GM23338 (cell line): Measurements from ENCODE around the gene LTA4H.

Source experiments
- CREB1 ChIP-seq: fragments of 250-450 bp; sonication (Bioruptor Pico); IDR thresholded peaks from 2 replicates; pipeline ENCODE4 v1.5.0; 2020; ENCODE audit warnings: low read depth, mild to moderate bottlenecking, moderate library complexity
- CTCF ChIP-seq, 2 experiments: fragments of 200-600 bp in 1 of 2; sonication (generic) in 1 of 2; conservative IDR thresholded peaks; 2 replicates each; pipeline versions ENCODE4 v1.5.1 to v1.6.1; 2016 to 2017; ENCODE audit warnings: antibody characterized with exemption in 2 of 2, low read depth in 2 of 2, mild to moderate bottlenecking in 2 of 2, moderate library complexity in 1 of 2
- ETS1 ChIP-seq: IDR thresholded peaks from 2 replicates; pipeline ENCODE4 v1.6.1; 2016; ENCODE audit warnings: antibody characterized with exemption
- EZH2 ChIP-seq: fragments of 200-600 bp; sonication (generic); IDR thresholded peaks from one replicate; pipeline ENCODE4 v1.8.0; 2017; ENCODE audit warnings: antibody characterized with exemption, mild to moderate bottlenecking, low read depth; ENCODE audit not compliant: unreplicated experiment
- EZH2phosphoT487 ChIP-seq: fragments of 200-600 bp; sonication (generic); IDR thresholded peaks from one replicate; pipeline ENCODE4 v1.8.1; 2018; ENCODE audit warnings: antibody characterized with exemption; ENCODE audit not compliant: unreplicated experiment
- JUNB ChIP-seq: IDR thresholded peaks from one replicate; pipeline ENCODE4 v1.6.1; 2016; ENCODE audit warnings: antibody characterized with exemption; ENCODE audit not compliant: unreplicated experiment
- NANOG ChIP-seq: IDR thresholded peaks from 2 replicates; pipeline ENCODE4 v1.6.1; 2016; ENCODE audit warnings: antibody characterized with exemption, borderline replicate concordance
- POLR2AphosphoS5 ChIP-seq: IDR thresholded peaks from 2 replicates; pipeline ENCODE4 v1.6.1; 2016; ENCODE audit warnings: antibody characterized with exemption, low read depth
- REST ChIP-seq: IDR thresholded peaks from one replicate; pipeline ENCODE4 v1.6.1; 2018; ENCODE audit warnings: antibody characterized with exemption; ENCODE audit not compliant: unreplicated experiment
- STAT1 ChIP-seq: IDR thresholded peaks from one replicate; pipeline ENCODE4 v1.6.1; 2016; ENCODE audit warnings: antibody characterized with exemption; ENCODE audit not compliant: unreplicated experiment
- ZNF114 ChIP-seq: fragments of 250-450 bp; sonication (Bioruptor Pico); IDR thresholded peaks from 2 replicates; pipeline ENCODE4 v1.5.0; 2020; ENCODE audit warnings: mild to moderate bottlenecking, moderate library complexity
- ZNF331 ChIP-seq: fragments of 250-450 bp; sonication (Bioruptor Pico); IDR thresholded peaks from 2 replicates; pipeline ENCODE4 v1.5.0; 2020; ENCODE audit warnings: low read depth, mild to moderate bottlenecking, moderate library complexity
- ZNF462 ChIP-seq: fragments of 250-450 bp; sonication (Bioruptor Pico); IDR thresholded peaks from 2 replicates; pipeline ENCODE4 v1.5.0; 2020; ENCODE audit warnings: mild to moderate bottlenecking, moderate library complexity

- TF ChIP-seq ZNF114 (CRISPR knock-in tag) (no peak), CTCF (conservative IDR thresholded peaks at IDR 0.05; ENCODE audit: low read depth in 2 of 2) (no peak), EZH2phosphoT487 (no peak), REST (no peak), EZH2 (no peak), CREB1 (CRISPR knock-in tag) (no peak), POLR2AphosphoS5 (no peak), STAT1 (no peak), JUNB (no peak), ZNF331 (no peak), ZNF462 (no peak), ETS1 (no peak), NANOG (no peak)
Observed at GRCh38 chr12:96069511-96070231, 34.3 kb upstream of the LTA4H start.
